Peyer's patch (tissue), 4 donors: ENCODE results near the gene NWD2.

Source experiments
- POLR2A ChIP-seq, 2 donors: fragments of 450-650 bp; IDR thresholded peaks; one replicate each; pipeline ENCODE4 v1.5.1; 2017; ENCODE audit warnings: antibody characterized with exemption in 2 of 2, mild to moderate bottlenecking in 2 of 2, moderate library complexity in 2 of 2
- TF ChIP-seq, protein P1 (sequence below), 6 experiments: fragments of 450-650 bp in 4 of 6; fragments of 200-600 bp in 2 of 6; sonication (generic) in 1 of 6; IDR thresholded peaks; one replicate each; pipeline ENCODE4 v1.5.1; 2017 to 2019; ENCODE audit warnings: antibody characterized with exemption in 6 of 6, mild to moderate bottlenecking in 3 of 6, moderate library complexity in 1 of 6

DNA sequence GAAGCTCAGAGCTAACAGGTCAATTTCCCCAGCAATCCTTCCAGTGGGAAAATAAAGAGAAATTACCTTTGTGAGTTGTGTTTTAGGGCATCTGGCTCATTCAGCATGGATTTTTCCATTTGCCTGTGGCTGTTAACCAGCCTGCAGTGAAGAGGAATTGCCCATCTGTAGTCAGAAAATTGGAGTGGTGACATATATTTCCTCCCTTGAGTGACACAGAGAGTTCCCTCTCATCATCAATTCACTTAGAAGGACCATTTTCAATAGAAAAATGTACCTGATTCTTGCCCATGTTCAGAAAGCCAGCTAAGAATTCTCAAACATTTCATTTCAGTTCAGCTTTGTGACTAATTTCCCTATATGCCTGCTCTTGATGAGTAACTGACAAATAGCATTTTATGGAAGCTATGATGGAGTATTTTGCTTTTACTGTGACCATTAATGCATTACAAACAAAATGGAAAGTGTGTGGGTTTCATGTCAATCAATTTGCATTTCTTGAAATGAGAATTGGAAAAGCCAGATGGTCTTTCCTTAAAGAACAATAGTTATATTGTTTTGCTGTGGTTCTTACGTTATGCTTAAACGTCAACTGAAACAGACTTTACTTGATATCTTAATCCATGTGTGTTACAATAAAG is 155.8 kb downstream of the NWD2 start:
- TF ChIP-seq, protein P1, sequence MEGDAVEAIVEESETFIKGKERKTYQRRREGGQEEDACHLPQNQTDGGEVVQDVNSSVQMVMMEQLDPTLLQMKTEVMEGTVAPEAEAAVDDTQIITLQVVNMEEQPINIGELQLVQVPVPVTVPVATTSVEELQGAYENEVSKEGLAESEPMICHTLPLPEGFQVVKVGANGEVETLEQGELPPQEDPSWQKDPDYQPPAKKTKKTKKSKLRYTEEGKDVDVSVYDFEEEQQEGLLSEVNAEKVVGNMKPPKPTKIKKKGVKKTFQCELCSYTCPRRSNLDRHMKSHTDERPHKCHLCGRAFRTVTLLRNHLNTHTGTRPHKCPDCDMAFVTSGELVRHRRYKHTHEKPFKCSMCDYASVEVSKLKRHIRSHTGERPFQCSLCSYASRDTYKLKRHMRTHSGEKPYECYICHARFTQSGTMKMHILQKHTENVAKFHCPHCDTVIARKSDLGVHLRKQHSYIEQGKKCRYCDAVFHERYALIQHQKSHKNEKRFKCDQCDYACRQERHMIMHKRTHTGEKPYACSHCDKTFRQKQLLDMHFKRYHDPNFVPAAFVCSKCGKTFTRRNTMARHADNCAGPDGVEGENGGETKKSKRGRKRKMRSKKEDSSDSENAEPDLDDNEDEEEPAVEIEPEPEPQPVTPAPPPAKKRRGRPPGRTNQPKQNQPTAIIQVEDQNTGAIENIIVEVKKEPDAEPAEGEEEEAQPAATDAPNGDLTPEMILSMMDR (IDR thresholded peaks at IDR 0.05) = no peak
- TF ChIP-seq POLR2A (IDR thresholded peaks at IDR 0.05) = no peak
